Psoas muscle (tissue), 8 donors: ENCODE data around the gene PLEKHH2. TPM values are rescaled to one million over a fixed set of nuclear protein-coding genes. Genes with fewer than 3 reads are reported as not detected.
"Not testable (repeated sequence)": the region's sequence is repeated elsewhere in the genome, so short reads cannot be mapped to it uniquely, and the experiment has no call there.

ENCODE experiments used
- ATAC-seq, 4 donors: fragments of 200-7000 bp; cut with Tn5 transposase; one replicate each; pipeline ENCODE4 v1.9.1; 2020; ENCODE audit warnings: moderate library complexity in 3 of 4, mild to moderate bottlenecking in 2 of 4
- DNase-seq, 2 donors: peaks; one replicate each; pipeline ENCODE4 v3.0.0-alpha.2; 2020
- H3K27ac ChIP-seq: fragments of 200-600 bp; one replicate; pipeline ENCODE4 v1.8.0; 2022
- H3K27me3 ChIP-seq, 3 donors: fragments of 200-600 bp in 1 of 3; one replicate each; pipeline versions ENCODE4 v1.6.1 to v1.8.0; 2013 to 2022; ENCODE audit warnings: low read length in 2 of 3, mild to moderate bottlenecking in 2 of 3, moderate library complexity in 1 of 3; ENCODE audit not compliant: insufficient read depth in 3 of 3
- H3K36me3 ChIP-seq, 2 donors: fragments of 200-600 bp in 1 of 2; one replicate each; pipeline versions ENCODE4 v1.6.1 to v1.8.0; 2013 to 2022; ENCODE audit warnings: low read depth in 1 of 2, mild to moderate bottlenecking in 1 of 2, moderate library complexity in 1 of 2; ENCODE audit not compliant: insufficient read depth in 1 of 2
- H3K4me1 ChIP-seq: fragments of 200-600 bp; one replicate; pipeline ENCODE4 v1.8.0; 2022
- H3K4me3 ChIP-seq: fragments of 200-600 bp; one replicate; pipeline ENCODE4 v1.8.0; 2022; ENCODE audit warnings: mild to moderate bottlenecking
- H3K9me3 ChIP-seq: fragments of 200-600 bp; one replicate; pipeline ENCODE4 v1.8.0; 2022
- CTCF ChIP-seq: fragments of 200-600 bp; IDR thresholded peaks from one replicate; pipeline ENCODE4 v1.8.0; 2022; ENCODE audit warnings: antibody characterized with exemption
- WGBS, 3 donors: extraction: QIAGEN DNeasy Blood & Tissue Kit; methylation state at CpG; one replicate each; pipeline versions ENCODE4 v1.1.6 to v1.1.7; 2013; 5-methylcytosine and 5-hydroxymethylcytosine counted together
- intact Hi-C, 2 donors: fragments of 100-400 bp; cut with DNase I; formaldehyde crosslinking; loops; one replicate each; pipeline versions ENCODE4 v1.11.0 to v1.14.2; 2022
- polyA plus RNA-seq, 3 donors: library from polyadenylated mRNA; stranded (reverse); fragments of 200-250 nt; gene quantifications; one replicate each; pipeline ENCODE4 v1.2.3, GENCODE V29; 2013
- total RNA-seq, 4 donors: library from RNA; stranded (reverse); fragmentation: NEBNext Ultra II Directional in 2 of 4; extraction: Animal tissue kit (Norgen Biotek cat#: 25700) in 2 of 4; gene quantifications; one replicate each; pipeline versions ENCODE4 v1.2.1 to v1.2.4, GENCODE V29; 2021 to 2023
- donor health status: healthy with polysubstance abuse.
- donor health status: DM: no; HTN: no; CAD: no; lungs with moderate emphysema.
- donor health status: Bipolar disorder and iron deficiency.
- donor health status: healthy.
- donor health status: DM: yes; HTN: yes; CAD: no.
- donor health status: DM: no; HTN: no; CAD: no.
- donor health status: DM: no; HTN: no; CAD: no.
- donor health status: DM: yes; HTN: yes; CAD: no.

The PLEKHH2 gene
- total and polyA plus RNA-seq, 7 donors: 0.14 to 2.2 (median 0.38) TPM

- no peak for ATAC-seq
- H3K27me3 ChIP-seq: peaks cover 7 to 58% (median 8%) of the 10 kb centered on the region in 3 donors
- no peak overlapping the region for H3K27ac ChIP-seq
- H3K36me3 ChIP-seq: no peaks in the 10 kb centered on the region
- no peaks in the 10 kb centered on the region for H3K9me3 ChIP-seq
- H3K4me3 ChIP-seq: no peak overlapping the region
- no peaks in the 10 kb centered on the region for H3K4me1 ChIP-seq
- no peak for TF ChIP-seq CTCF
- intact Hi-C loops: no loop called here
- WGBS, 3 donors: 41 to 52% (median 42%) methylated on average over 6 of the region's 6 CpGs
- DNase-seq: no peak
Measured at GRCh38 chr2:43634604-43635306, 2.3 kb upstream of the PLEKHH2 start.

- H3K4me1 ChIP-seq, H3K9me3 ChIP-seq, ATAC-seq, H3K4me3 ChIP-seq, intact Hi-C loops, H3K36me3 ChIP-seq, H3K27ac ChIP-seq, DNase-seq: not testable (repeated sequence)
- 96 to 98% (median 98%) methylated on average over 12 of the region's 12 CpGs for WGBS, 3 donors
- peaks cover 7 to 62% (median 8%) of the 10 kb centered on the region in 3 donors for H3K27me3 ChIP-seq
Measured at GRCh38 chr2:43636153-43636552, 907 bp upstream of the PLEKHH2 start.

GRCh38 chr2:43636621-43637020 is 439 bp upstream of the PLEKHH2 start:
- WGBS, 3 donors: 38 to 47% (median 40%) methylated on average over 10 of the region's 10 CpGs
- H3K27me3 ChIP-seq: peaks cover 4 to 62% (median 7%) of the 10 kb centered on the region in 3 donors

GRCh38 chr2:43642363-43642762 is 5.3 kb downstream of the PLEKHH2 start:
- H3K4me1 ChIP-seq: no peaks in the 10 kb centered on the region
- TF ChIP-seq CTCF: no peak
- DNase-seq (no peak), ATAC-seq (no peak)
- H3K9me3 ChIP-seq: no peaks in the 10 kb centered on the region
- peaks cover 0 to 17% (median 2%) of the 10 kb centered on the region in 3 donors for H3K27me3 ChIP-seq
- WGBS, 3 donors: 54 to 60% (median 60%) methylated on average over 2 of the region's 2 CpGs
- no peak overlapping the region for H3K27ac ChIP-seq
- H3K36me3 ChIP-seq: no peaks in the 10 kb centered on the region
- H3K4me3 ChIP-seq: no peak overlapping the region
- intact Hi-C loops: no loop called here

More at GRCh38 chr2:43636621-43637020, 439 bp upstream of the PLEKHH2 start:
- intact Hi-C loops: no loop called here
- Histone ChIP-seq H3K4me3 (peak overlapping the region; percentile 77), H3K27ac (no peak overlapping the region), H3K4me1 (no peaks in the 10 kb centered on the region), H3K36me3 (no peaks in the 10 kb centered on the region), H3K9me3 (no peaks in the 10 kb centered on the region)
- no peak for ATAC-seq
- DNase-seq: no peak
- TF ChIP-seq CTCF: no peak

- H3K27ac ChIP-seq: no peak overlapping the region
- intact Hi-C loops: no loop called here
- H3K4me3 ChIP-seq: no peak overlapping the region
- no peak for TF ChIP-seq CTCF
- WGBS, 3 donors: 96 to 100% (median 97%) methylated on average over 1 of the region's 1 CpG
- no peaks in the 10 kb centered on the region for H3K36me3 ChIP-seq
- no peak for DNase-seq
- ATAC-seq: no peak
- H3K27me3 ChIP-seq: peaks cover 0 to 12% (median 0%) of the 10 kb centered on the region in 3 donors
- no peaks in the 10 kb centered on the region for H3K9me3 ChIP-seq
- H3K4me1 ChIP-seq: no peaks in the 10 kb centered on the region
Measured at GRCh38 chr2:43643680-43644079, 6.6 kb downstream of the PLEKHH2 start.
